ENCODE data around the gene TMEM232. TPM values are rescaled to one million over a fixed set of nuclear protein-coding genes. Genes with fewer than 3 reads are reported as not detected.

The TMEM232 gene
- total RNA-seq, 1 donor, result 1.4 TPM

DNA sequence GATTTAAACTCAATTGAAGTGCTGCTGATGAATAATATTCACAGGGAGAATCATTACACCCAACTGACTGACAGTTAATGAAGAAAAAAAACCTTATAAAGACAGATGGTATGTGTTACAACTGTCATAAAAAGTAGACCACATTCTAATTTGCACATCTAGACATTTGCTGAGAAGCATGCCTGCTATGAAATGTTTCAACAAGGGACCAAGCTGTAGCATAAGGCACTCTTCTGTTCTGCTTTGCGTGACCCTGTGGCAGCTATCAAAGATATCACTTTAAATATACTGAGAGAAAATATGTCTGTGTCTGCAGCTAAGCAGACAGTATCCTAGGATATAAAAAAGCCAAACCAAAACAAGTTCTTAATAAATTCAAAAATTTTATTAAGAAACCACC lies 153.7 kb downstream of the TMEM232 start:
- H3K4me2 ChIP-seq (ENCODE audit: insufficient read depth, low read length), result no peak overlapping the region
- H3K27me3 ChIP-seq (ENCODE audit: insufficient read depth, low read length), result no peaks in the 10 kb centered on the region
- H3K36me3 ChIP-seq (ENCODE audit: insufficient read depth, low read length), result no peaks in the 10 kb centered on the region
- no peaks in the 10 kb centered on the region for H4K20me1 ChIP-seq (ENCODE audit: insufficient read depth, low read length)
- H3K4me1 ChIP-seq (ENCODE audit: insufficient read depth, low read length), result no peaks in the 10 kb centered on the region
- H2AFZ ChIP-seq (ENCODE audit: low read length), result no peak overlapping the region
- no peak overlapping the region for H3K4me3 ChIP-seq (ENCODE audit: insufficient read depth, low read length)
- TF ChIP-seq, protein P1, sequence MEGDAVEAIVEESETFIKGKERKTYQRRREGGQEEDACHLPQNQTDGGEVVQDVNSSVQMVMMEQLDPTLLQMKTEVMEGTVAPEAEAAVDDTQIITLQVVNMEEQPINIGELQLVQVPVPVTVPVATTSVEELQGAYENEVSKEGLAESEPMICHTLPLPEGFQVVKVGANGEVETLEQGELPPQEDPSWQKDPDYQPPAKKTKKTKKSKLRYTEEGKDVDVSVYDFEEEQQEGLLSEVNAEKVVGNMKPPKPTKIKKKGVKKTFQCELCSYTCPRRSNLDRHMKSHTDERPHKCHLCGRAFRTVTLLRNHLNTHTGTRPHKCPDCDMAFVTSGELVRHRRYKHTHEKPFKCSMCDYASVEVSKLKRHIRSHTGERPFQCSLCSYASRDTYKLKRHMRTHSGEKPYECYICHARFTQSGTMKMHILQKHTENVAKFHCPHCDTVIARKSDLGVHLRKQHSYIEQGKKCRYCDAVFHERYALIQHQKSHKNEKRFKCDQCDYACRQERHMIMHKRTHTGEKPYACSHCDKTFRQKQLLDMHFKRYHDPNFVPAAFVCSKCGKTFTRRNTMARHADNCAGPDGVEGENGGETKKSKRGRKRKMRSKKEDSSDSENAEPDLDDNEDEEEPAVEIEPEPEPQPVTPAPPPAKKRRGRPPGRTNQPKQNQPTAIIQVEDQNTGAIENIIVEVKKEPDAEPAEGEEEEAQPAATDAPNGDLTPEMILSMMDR (IDR thresholded peaks at IDR 0.05; ENCODE audit: extremely low read depth, low read depth, low read length), result no peak
- H3K79me2 ChIP-seq (ENCODE audit: insufficient read depth, low read length), result no peaks in the 10 kb centered on the region
- H3K9me3 ChIP-seq (ENCODE audit: low read depth, low read length), result no peaks in the 10 kb centered on the region
- H3K27ac ChIP-seq (ENCODE audit: low read depth, low read length), result no peak overlapping the region
- no peak for DNase-seq (ENCODE audit: insufficient read length, low spot score, missing footprints)

DNA sequence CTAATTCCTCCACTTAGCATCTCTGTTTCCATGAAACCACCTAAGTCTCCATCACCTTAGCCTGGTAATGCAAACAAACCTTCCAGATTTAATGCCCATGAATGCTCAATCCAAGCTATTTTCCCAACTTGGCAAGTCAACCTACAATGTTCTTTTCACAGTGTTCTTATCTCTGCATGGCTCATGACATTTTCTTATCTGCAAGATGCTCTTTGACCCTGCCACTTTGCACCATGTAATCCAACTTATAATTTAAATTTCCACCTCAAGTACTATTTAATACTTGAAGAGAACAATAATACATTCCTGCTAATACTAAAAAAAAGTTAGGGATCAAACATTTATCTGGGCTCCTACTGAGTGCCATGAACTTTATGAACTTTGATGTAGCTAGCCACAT lies 164.3 kb downstream of the TMEM232 start:
- no peak for DNase-seq (ENCODE audit: insufficient read length, low spot score, missing footprints)
- Histone ChIP-seq H3K27me3 (ENCODE audit: insufficient read depth, low read length) (no peaks in the 10 kb centered on the region), H3K9me3 (ENCODE audit: low read depth, low read length) (no peaks in the 10 kb centered on the region), H3K4me2 (ENCODE audit: insufficient read depth, low read length) (no peak overlapping the region), H3K79me2 (ENCODE audit: insufficient read depth, low read length) (no peaks in the 10 kb centered on the region), H4K20me1 (ENCODE audit: insufficient read depth, low read length) (no peaks in the 10 kb centered on the region), H3K4me1 (ENCODE audit: insufficient read depth, low read length) (no peaks in the 10 kb centered on the region), H3K36me3 (ENCODE audit: insufficient read depth, low read length) (no peaks in the 10 kb centered on the region), H3K4me3 (ENCODE audit: insufficient read depth, low read length) (no peak overlapping the region), H3K27ac (ENCODE audit: low read depth, low read length) (no peak overlapping the region), H2AFZ (ENCODE audit: low read length) (no peak overlapping the region)
- TF ChIP-seq, protein P1 (IDR thresholded peaks at IDR 0.05; ENCODE audit: extremely low read depth, low read depth, low read length), result no peak

DNA sequence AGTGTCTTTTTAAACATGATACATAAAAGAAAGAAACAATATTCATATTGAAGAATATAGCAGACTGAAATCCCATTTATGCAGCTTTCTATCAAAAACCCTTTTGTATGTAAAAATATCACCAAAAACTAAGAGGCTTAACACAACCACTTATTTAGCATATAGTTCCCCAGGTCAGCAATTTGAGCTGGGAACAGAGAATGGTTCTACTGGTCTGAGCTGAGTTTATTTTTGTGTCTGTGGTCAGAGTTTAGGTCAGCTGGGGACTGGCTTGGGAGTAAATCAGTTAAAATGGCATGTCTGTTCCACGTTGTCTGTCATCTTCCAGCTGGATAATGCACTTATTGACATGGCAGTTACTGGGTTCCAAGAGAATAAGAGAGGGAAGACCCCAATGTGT lies 165.0 kb downstream of the TMEM232 start:
- Histone ChIP-seq H2AFZ (ENCODE audit: low read length) (no peak overlapping the region), H3K9me3 (ENCODE audit: low read depth, low read length) (no peaks in the 10 kb centered on the region), H3K36me3 (ENCODE audit: insufficient read depth, low read length) (no peaks in the 10 kb centered on the region), H3K4me3 (ENCODE audit: insufficient read depth, low read length) (no peak overlapping the region), H4K20me1 (ENCODE audit: insufficient read depth, low read length) (no peaks in the 10 kb centered on the region), H3K27ac (ENCODE audit: low read depth, low read length) (no peak overlapping the region), H3K4me2 (ENCODE audit: insufficient read depth, low read length) (no peak overlapping the region), H3K4me1 (ENCODE audit: insufficient read depth, low read length) (no peaks in the 10 kb centered on the region), H3K79me2 (ENCODE audit: insufficient read depth, low read length) (no peaks in the 10 kb centered on the region), H3K27me3 (ENCODE audit: insufficient read depth, low read length) (no peaks in the 10 kb centered on the region)
- no peak for DNase-seq (ENCODE audit: insufficient read length, low spot score, missing footprints)
- TF ChIP-seq, protein P1 (IDR thresholded peaks at IDR 0.05; ENCODE audit: extremely low read depth, low read depth, low read length), result no peak

DNA sequence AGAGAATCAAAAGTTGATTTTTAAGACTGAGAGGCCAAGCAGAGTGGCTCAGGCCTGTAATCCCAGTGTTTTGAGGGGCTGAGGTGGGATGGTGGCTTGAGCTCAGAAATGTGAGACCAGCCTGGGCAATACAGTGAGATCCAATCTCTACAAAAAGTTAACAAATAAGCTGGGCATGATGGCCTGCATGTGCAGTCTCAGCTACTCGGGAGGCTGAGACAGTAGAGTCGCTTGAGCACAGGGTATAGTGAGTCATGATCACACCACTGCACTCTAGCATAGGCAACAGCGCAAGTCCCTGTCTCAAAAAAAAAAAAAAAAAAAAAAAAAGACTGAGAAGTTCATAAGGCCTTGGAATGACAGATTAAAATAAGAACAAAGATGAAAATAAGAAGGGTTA lies 177.2 kb downstream of the TMEM232 start:
- H3K36me3 ChIP-seq (ENCODE audit: insufficient read depth, low read length), result no peaks in the 10 kb centered on the region
- H4K20me1 ChIP-seq (ENCODE audit: insufficient read depth, low read length), result no peaks in the 10 kb centered on the region
- no peaks in the 10 kb centered on the region for H3K9me3 ChIP-seq (ENCODE audit: low read depth, low read length)
- no peak for DNase-seq (ENCODE audit: insufficient read length, low spot score, missing footprints)
- no peak overlapping the region for H2AFZ ChIP-seq (ENCODE audit: low read length)
- H3K4me3 ChIP-seq (ENCODE audit: insufficient read depth, low read length), result no peak overlapping the region
- H3K4me2 ChIP-seq (ENCODE audit: insufficient read depth, low read length), result no peak overlapping the region
- H3K27ac ChIP-seq (ENCODE audit: low read depth, low read length), result no peak overlapping the region
- no peaks in the 10 kb centered on the region for H3K27me3 ChIP-seq (ENCODE audit: insufficient read depth, low read length)
- H3K79me2 ChIP-seq (ENCODE audit: insufficient read depth, low read length), result no peaks in the 10 kb centered on the region
- TF ChIP-seq, protein P1 (IDR thresholded peaks at IDR 0.05; ENCODE audit: extremely low read depth, low read depth, low read length), result no peak
- no peaks in the 10 kb centered on the region for H3K4me1 ChIP-seq (ENCODE audit: insufficient read depth, low read length)

All from osteoblast (primary cell).